Adipose tissue (tissue), 3 donors: ENCODE measurements around the gene LRRFIP1. TPM values are rescaled to one million over a fixed set of nuclear protein-coding genes. Genes with fewer than 3 reads are reported as not detected.

Experiments used
- H3K27ac ChIP-seq: one replicate; pipeline ENCODE4 v1.5.1; 2013; ENCODE audit warnings: low read depth, low read length
- WGBS, 3 donors: extraction: QIAGEN DNeasy Blood & Tissue Kit; methylation state at CpG; one replicate each; pipeline ENCODE4 v1.1.7; 2013; 5-methylcytosine and 5-hydroxymethylcytosine counted together
- polyA plus RNA-seq, 3 donors: library from polyadenylated mRNA; stranded (reverse); fragments of 200-250 nt; gene quantifications; one replicate each; pipeline ENCODE4 v1.2.3, GENCODE V29; 2013
- donor health status: healthy with polysubstance abuse.
- donor health status: Bipolar disorder and iron deficiency.
- donor health status: healthy.

The LRRFIP1 gene
- polyA plus RNA-seq, 3 donors: 17.8 to 54.7 (median 51.5) TPM

DNA sequence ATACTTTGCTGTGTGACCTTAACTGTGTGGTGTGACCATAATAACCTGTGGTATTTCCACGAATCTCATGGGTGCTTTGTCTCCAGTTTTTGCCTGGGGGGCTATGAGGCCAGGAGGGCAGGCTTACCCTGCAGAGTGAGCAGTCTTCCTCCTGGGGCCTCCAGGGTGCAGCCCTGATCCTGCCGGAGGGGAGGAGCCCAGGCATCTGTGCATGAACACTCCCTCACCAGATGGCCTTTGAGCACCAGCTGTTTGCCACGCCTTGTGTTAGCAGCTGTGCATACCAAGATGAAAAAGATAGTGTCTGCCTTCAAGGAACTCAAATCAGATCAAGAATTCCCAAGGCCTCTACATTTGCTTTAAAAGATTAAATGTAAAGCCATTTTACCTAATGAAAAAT, 96.2 kb downstream of the LRRFIP1 start:
- no peak overlapping the region for H3K27ac ChIP-seq
- 39 to 65% (median 49%) methylated on average over 3 of the region's 3 CpGs for WGBS, 3 donors

DNA sequence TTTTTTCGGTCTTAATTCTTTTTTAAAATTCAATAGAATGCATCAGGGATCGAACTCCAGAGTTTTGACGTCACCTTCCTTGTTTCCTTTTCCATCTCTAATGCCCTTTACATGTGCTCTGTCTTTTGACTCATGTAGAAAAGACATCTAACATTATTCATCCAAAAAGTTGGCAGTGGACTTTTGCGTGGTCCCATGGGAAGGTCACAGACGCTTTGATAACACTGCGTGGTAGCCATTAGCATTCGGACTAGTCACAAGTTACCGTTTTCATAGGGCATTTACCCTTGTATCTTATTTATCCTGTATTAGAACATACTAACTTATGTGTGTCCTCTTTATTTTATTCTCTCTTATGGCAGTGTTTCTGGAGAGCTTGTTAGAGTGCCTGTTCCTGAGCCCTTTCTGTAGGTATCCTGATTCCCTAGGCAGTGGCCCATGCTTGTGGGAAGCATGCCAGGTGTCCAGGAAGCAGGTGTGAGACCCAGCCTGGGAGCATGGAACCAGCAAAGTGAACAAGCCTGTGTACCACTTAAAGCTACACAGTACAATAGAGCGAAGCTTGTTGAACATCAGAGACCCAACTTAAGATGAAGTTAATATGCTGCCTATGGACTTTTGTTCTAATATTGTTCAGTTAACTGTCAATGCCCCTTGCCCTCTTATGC, 97.6 kb downstream of the LRRFIP1 start:
- no peak overlapping the region for H3K27ac ChIP-seq
- 61 to 76% (median 75%) methylated on average over 9 of the region's 9 CpGs for WGBS, 3 donors

DNA sequence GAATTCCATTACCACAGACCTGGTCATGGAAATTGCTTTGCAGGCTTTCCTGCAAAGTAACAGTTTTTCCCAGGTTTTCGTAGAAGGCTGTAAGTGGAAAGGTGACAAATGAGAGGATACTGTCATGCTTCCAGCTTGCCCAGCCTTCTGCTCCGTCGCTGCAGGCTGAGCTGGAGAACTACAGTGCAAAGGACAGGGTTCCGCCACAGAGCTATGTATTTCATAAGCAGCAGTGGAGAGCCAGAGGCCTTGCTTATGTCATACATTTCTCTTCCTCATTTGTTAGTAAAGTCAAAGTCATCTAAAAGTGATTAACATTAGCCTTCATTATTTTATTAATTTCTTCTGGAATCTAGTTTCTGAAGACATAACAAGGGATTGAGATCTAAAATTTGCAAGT, 98.3 kb downstream of the LRRFIP1 start:
- no peak overlapping the region for H3K27ac ChIP-seq
- WGBS, 3 donors: 55 to 75% (median 57%) methylated on average over 4 of the region's 4 CpGs

DNA sequence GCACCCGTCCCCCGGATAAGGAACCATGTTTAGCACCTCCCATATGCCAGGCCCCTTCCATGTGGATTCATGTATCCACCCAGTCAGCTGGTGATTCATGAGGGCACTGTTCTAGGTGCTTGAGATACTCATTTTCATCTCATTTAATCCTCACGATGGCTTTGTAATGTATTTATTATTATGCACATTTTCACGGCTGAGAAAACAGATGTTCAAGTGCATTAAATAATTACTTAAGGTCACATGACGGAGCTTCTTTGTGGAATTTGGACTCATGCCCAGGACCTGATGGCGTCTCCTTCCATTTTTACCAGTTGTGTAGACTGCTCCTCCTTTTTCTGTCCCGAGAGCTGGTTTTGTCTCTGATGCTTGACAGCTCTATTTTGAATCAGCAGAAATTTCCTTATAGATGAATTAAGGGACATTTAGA, 99.0 kb downstream of the LRRFIP1 start:
- no peak overlapping the region for H3K27ac ChIP-seq
- WGBS, 3 donors: 19 to 27% (median 26%) methylated on average over 7 of the region's 7 CpGs

DNA sequence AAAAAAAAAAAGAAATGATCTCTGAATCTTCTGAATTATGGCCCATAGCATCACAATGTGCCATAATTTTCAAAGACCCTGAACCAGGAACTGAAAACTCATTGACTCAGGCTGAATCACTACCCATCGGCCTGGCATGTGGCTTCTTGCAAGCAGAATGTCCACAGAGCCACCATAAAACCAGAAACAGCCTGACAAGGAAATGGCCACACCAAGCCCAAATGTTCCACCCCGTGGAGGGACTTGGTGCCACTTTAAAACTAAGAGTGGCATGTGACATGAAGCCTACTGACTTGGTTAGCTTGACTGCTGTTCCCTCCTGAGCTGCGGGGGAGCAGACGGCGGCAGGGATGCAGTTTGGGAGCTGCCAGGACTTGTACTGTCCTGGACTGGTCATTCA, 100.0 kb downstream of the LRRFIP1 start:
- WGBS, 3 donors: 80 to 90% (median 81%) methylated on average over 5 of the region's 5 CpGs
- H3K27ac ChIP-seq: no peak overlapping the region

DNA sequence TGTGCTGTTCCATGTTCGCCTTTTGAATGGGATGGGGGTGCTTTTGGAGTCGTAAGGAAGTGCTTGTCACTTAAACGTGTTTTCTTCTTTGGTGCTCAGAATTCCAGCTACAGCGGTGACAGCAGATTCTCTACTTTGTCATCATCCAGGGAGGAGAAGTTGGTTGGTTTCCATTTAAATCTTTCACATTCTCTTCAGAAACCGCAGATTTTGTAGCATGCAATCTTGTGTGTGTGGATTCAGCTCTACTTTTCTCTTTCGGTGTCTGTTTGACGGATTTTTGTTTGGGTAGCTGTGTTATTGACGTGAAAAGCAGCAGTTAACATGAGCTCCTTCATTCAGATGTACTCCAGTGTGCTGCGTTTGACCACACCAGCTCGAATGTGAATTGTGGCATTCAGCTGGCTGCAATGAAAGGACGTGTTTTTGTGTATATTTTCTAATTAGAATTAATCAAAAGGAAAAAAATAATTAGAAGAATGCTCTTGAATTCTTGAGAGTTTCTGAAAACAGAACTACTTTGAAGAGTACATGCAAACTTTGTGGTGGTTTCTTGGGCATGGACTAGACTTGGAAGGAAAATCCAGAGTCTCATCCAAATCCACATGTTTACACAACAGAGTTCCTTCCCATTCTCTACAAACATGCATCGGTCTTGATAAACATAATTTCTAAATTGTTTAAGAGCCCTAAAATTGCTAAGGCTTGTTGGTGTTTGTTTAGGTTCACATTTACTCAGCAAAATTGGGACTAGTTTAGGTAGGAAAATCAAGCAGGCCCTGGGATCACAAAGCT, 102.5 kb downstream of the LRRFIP1 start:
- H3K27ac ChIP-seq: no peak overlapping the region

DNA sequence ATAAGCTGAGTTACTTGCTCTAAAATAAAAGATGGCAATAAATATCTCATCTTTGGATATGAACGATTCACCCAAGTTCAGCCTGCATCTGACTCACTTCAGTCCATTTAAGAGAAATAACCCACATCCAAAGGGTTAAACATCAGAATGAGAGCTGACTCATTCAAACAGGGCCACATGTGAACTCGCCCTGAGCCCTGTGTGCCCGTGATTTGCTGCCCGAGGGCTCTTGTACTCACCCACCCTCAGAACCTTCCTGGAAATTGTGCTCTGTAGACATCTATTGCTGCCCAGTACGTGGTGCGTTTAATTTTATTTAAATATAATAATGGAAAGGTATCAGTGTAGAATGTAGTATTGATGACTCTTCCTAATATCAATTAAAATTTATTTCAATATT, 104.3 kb downstream of the LRRFIP1 start:
- WGBS, 3 donors: 46 to 60% (median 47%) methylated on average over 6 of the region's 6 CpGs
- no peak overlapping the region for H3K27ac ChIP-seq

More for the DNA sequence above, 102.5 kb downstream of the LRRFIP1 start:
- WGBS, 3 donors: 76 to 90% (median 80%) methylated on average over 12 of the region's 12 CpGs

DNA sequence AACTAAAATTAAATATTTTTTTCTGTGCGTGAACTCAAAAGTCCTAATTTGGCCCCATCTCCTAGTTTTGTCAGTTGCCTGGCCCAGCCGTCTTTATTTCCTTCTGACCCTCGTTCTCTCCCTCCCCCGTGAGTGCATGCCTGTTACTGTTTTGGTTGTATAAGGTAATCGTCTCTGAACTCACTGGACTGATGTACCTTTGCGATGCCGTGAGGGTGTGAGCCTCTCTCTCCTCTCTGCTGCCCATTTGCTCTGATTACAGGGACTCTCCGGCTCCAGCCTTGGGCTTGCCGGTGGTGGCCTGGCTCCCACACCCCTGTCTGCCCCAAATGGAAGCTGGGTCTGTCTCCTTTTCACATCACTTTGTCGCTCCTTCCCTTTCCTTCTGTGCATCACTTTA, 104.7 kb downstream of the LRRFIP1 start:
- WGBS, 3 donors: 70 to 77% (median 74%) methylated on average over 10 of the region's 10 CpGs
- no peak overlapping the region for H3K27ac ChIP-seq

DNA sequence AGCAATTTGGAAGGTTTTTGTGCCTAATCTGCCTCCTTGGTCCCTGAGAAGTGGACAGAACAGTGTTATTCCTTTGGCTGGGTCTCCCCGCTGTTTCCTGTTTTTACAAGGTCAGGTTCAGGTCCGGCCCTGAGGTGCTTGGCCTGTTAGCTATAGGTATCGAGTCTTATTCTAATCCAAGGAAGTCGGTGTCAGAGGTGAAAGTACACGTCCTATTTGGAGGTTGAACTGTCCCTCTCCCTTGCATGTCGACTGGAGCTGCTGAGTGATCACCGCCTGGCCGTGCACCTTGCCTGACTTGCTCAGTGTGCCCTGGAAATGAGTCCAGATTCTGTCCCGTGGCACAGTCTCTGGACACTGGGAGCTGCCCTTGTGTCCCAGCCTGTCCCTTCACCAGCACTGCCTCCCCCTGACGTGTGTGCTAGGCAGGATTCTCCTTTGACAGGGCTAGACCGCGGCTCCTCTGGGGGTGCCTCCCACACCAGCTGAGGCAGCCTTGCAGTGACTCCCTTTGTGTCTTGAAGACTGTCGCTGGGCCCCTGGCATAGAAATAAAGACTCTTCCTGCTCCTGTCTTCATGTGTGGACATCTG, 105.5 kb downstream of the LRRFIP1 start:
- 32 to 64% (median 48%) methylated on average over 13 of the region's 13 CpGs for WGBS, 3 donors
- H3K27ac ChIP-seq: no peak overlapping the region

DNA sequence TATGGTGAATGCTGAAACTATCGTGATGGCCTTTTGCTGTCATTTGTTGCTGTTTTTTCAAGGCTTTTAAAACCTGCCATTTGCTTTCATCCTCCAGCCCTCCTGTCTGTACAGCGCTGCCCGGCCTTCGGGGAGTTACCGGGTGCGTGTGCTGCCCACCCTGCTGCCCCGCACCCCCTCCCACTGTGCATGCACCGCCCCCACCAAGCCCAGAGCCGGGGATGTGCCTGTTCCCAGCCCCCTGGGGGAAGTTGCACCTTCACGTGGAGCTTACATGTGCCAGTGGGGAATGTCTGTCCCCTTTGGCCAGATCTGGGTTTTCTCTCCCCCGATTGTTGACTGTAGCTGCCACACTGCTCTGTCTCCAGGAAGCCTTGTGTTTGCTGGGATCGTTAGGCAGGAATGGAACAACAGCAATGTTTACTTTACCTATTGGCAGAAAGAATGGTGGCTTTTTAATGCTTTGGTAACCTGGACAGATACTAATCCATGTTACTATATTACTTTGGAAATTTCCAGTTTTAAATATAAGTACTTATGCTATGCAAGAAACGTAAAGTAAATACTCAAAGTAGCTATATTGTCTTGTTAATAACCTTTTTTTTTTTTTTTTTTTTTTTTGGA, 106.4 kb downstream of the LRRFIP1 start:
- WGBS, 3 donors: 49 to 64% (median 60%) methylated on average over 13 of the region's 13 CpGs
- H3K27ac ChIP-seq: no peak overlapping the region

DNA sequence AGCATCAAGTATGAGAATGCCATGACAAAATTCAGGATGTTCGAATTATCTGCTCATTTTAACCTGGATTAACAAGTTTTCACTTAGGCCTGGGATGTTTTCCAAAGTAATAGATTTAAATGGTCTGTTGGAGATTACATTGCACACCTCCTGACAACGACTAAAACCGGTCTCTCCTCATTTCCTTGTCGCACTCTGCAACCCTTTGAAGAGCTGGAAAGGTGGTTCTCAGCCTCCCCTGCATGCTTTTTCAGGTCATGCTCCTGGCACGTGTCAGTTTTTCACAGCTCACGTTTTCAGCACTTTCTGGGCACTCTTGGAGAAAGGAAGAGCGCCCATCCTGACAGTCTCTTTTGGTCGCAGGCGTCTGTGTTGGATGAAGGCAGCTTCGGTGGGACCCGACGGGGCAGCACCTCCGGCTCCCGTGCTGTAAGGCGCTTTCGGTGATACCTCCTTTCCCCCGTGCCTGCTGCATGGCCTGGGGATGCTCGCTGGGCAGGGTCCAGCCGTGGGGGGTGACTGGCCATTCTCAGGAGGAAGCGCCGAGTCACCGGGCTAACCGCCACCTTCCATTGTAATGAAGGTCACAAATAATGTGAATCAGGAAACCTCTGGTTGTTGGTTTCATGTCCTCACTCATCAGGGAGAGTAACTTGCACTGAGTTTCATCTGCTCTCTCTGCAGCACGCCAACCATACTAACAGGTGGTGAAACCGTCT, 107.7 kb downstream of the LRRFIP1 start:
- no peak overlapping the region for H3K27ac ChIP-seq
- WGBS, 3 donors: 69 to 73% (median 72%) methylated on average over 25 of the region's 25 CpGs

DNA sequence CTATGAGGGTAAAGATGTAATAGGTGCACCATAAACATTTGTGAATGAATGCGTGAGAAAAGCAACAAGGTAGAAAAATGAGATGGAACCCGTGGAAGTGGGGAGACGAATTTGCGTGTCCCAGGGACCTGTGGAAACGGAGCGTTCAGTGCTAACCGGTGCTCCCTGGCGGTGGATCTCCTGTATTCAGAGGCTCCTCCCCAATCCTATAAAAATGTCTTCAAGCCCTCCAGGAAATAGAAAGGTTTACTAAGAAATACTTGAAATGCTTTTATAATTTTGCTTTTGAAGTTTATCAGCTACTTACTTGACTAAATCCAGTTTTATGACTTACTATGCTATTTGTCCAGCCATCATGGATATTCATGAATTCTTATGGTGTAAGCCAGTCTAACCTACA, 108.4 kb downstream of the LRRFIP1 start:
- H3K27ac ChIP-seq: no peak overlapping the region
- 83 to 97% (median 87%) methylated on average over 8 of the region's 8 CpGs for WGBS, 3 donors

DNA sequence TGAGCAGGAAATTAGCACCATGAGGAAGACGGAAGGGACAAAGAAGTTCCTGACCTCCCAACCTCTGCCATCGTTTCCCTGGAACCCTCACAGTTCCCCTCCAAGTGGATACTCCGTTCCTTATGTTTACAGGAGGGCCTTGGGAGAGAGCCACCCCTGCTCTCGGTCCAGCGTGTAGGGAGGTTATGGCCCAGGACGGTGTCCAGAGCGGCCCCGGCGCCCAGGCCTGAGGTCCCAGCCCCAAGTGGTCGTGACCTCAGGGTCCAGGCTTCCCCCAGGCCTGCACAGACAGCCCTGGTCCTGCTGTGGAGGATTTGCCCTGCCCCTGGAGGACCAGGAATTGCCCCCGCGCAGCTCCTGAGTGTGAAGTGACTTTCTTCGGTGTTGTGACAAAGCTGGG, 109.4 kb downstream of the LRRFIP1 start:
- 66 to 91% (median 75%) methylated on average over 13 of the region's 13 CpGs for WGBS, 3 donors
- H3K27ac ChIP-seq: no peak overlapping the region

DNA sequence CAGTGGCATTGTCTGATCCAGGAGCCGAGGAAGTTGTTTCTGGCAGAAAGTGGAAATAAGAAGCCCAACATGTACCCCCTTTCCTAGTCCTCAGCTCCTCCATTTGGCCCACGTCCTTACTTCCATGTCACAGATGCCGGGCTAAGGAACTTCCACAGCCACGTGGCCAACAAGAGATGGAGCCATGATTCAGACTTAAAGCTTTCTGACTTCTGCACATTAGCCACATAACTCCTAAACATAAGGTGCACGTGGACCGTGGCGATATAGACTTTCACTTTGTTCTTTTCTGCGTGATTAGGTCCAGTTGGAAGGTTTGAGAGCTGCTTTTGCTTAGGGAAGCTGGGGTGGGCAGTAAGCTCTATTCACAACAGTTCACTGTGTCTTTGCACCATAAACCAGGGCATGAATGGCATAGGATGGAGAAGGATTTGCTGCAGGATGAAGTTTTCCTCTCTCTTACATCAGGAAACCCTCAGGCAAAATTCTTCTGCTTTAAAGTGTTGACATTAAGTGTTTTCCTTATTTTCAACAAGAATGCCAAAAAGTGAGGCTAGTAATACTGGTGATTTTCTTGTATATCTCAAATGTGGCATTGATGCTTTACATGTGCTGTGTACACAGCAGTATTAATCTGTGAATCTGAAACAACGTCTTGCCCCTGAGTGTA, 109.9 kb downstream of the LRRFIP1 start:
- H3K27ac ChIP-seq: no peak overlapping the region
- 83% methylated on average over 9 of the region's 9 CpGs for WGBS, 3 donors

DNA sequence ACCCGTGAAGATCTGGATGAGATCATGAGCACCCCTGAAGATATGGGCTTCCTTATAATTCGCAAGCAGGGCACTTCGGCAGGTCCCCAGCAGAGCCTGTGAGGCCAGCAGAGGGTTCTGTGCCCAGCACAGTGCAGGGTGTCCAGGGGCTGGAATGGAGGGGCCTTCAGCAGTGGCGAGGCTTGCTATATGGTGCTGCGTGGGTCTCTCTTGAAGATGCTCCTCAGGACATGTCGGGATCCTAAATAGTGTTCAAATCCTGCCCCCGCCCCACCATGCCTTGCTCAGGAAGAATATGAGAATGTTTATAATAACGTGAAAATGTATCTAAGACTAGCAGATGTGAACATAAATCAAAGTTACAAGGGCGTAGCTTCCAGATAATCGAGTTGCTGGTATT, 110.9 kb downstream of the LRRFIP1 start:
- H3K27ac ChIP-seq: no peak overlapping the region
- WGBS, 3 donors: 86 to 92% (median 91%) methylated on average over 10 of the region's 10 CpGs

DNA sequence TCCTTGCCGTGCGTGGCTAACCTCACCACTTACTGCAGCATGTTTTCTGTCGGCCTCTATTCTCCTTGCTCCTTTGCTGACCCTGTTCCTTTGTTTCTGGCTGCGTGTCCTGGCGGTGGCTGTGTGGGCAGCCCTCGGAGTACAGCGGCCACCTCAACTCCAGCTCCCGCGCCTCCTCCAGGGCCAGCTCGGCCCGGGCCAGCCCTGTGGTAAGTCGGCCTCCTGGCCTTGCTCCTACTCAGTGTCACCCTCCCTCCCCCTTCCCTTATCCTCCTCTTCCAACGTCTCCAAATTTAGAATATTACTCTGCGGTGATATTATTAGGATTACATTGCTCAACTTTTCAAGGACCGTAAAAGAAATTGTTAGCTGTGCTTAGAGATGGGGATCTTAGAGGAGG, 111.7 kb downstream of the LRRFIP1 start:
- WGBS, 3 donors: 61 to 84% (median 65%) methylated on average over 15 of the region's 15 CpGs
- H3K27ac ChIP-seq: no peak overlapping the region

DNA sequence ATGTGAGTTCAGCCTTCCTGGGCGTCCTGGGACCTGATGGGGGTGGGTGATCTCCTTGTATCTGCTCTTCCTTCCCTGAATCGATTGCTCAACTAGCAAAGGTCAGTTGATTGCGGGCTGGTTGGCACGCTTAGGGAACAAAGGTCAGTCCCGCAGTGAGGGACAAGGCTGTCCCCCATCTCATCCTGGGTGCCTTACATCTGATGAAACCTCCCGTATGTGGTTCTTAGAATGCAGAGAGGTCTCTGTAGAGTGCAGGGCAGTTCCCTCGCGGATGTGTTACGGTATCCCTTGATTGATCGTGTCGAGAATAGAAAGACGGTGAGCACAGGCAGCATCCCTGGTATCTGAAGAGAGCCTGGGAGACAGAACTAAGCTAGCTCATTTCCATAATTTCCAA, 114.8 kb downstream of the LRRFIP1 start:
- H3K27ac ChIP-seq: no peak overlapping the region
- 73 to 79% (median 73%) methylated on average over 12 of the region's 12 CpGs for WGBS, 3 donors

DNA sequence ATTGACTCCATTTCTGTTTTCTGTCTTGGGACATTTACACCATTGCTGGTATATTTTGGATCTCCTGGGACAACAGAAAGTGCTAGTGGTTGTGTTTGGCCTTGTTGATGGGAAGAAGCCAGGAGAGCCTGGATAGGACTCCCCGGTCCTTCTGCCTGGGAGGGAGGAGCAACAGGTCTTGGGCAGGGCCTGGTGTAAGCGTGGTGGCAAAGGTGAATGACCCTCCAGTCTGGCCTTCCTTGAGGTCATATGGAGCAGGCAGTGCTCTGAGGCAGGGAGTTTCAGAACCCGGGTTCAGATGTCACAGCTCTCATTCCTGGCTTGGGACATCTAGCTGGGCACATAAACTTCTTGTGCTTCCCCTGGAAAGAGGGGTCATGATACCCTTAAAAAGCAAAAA, 115.2 kb downstream of the LRRFIP1 start:
- WGBS, 3 donors: 90 to 99% (median 95%) methylated on average over 3 of the region's 3 CpGs
- no peak overlapping the region for H3K27ac ChIP-seq
